Suppressor macrophage (primary cell): Measurements from ENCODE around the gene TESPA1.
"Not testable (repeated sequence)": the region's sequence is repeated elsewhere in the genome, so short reads cannot be mapped to it uniquely, and the experiment has no call there.

Experiments used
- DNase-seq, 4 experiments: peaks; one replicate each; pipeline ENCODE4 v3.0.0-alpha.2; 2020 to 2022

The TESPA1 gene

DNA sequence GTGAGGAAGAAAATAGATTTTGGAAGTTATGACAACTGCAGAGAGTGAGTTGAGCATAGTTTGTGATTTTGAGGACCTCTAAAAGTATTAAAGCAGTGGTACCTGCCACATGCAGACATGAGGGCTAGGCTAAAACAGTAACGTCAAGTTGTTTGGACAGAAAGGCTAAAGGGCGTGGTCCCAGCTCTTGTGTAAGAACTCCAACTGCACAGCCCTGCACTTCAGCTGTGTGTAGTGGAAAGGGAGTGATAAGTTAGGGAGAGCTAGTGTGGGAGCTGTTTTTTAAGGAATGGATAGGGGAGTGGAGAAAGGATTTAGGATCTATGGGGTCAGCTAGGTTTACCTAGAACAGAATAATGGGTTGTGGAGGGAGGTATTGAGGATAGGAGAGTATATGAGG, 39.5 kb downstream of the TESPA1 start:
- DNase-seq: no peak

DNA sequence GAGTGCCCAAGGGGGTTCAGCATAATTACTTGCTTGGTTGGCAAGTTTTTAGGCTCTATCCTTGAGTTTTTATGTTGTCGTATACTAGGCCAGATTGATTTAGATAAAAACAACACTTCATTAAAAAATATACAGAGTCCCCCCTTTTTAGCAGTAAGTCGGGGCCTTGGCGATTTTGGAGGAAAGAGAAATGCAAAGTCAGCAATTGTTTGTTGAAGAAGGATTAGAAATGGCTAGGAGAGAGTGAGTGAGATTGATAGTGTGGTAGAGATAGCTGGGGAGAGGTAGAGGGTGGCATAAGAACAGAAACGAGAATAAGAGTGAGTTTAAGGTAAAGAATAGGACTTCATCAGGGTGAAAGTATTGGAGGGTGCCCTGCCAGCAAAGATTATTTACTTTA, 41.3 kb downstream of the TESPA1 start:
- DNase-seq: not testable (repeated sequence)

DNA sequence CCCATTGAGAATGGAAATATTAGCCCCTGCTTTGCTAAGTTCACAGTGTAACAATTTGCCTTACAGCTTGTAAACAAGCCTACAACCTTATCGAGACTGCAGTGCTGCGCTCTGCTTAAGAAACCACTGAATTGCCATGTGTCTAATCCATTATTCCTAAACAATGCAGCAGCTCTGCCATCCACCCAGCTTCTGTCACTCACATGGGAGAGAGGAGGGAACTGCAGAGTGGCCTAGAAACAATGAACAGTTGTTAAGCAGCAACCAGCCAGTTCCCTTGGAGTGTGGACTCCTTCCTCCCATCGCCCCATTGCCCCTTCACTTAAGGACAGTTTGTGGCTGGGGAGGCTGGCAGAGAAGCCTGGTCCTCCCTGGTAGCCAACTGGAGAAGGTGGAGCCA, 42.9 kb downstream of the TESPA1 start:
- DNase-seq: no peak

- no peak for DNase-seq
Observed at GRCh38 chr12:54940727-54941315, 43.7 kb downstream of the TESPA1 start.

GRCh38 chr12:54937929-54938328, 46.6 kb downstream of the TESPA1 start:
- DNase-seq: no peak

DNA sequence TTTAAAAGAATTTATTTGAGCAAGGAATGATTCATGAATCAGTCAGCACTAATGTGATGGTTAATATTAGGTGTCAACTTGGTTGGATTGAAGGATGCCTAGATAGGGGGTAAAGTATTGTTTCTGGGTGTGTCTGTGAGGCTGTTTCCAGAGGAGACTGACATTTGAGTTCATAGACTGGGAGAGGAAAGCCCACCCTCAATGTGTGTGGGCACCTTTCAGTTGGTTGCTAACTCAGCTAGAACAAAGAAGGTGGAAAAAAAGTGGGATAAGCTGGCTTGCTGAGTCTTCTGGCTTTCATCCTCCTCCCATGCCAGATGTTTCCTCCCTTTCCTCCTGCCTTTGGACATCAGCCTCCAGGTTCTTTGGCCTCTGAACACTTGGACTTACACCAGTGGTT, 47.2 kb downstream of the TESPA1 start:
- no peak for DNase-seq

- DNase-seq: no peak
Observed at GRCh38 chr12:54936736-54937135, 47.8 kb downstream of the TESPA1 start.

DNA sequence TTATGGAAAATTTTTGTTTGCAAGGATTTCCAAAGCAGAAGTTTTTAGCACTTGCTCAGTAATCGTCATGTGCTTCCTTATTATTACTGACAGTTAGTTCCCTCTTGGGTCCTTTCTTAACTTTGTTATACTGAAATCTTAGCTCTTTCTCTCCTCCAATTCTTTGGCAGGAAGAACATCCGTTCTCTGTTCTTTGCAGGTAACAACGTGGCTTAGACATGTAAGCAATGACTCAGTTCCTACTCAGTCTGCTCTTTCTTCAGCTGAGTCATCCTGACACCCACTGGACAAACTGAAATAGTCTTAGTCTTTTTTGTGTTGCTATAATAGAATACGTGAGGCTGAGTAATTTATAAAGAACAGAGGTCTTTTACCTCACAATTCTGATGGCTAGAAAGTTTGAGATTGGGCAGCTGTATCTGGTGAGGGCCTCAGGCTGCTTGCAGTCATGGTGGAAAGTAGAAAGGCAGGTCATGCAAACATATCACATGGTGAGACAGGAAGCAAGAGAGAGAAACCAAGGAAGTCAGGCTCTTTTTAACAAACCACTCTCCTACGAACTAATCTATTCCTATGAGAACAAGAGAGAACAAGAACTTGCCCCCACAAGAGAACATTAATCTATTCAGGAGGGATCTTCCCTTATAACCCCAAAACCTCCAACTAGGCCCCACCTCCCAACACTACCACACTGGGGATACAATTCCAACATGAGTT, 49.2 kb downstream of the TESPA1 start:
- peak; percentile 57 to 88 (median 71) for DNase-seq

GRCh38 chr12:54934419-54934818, 50.1 kb downstream of the TESPA1 start:
- no peak for DNase-seq

- peak in 3 of 4 experiments; percentile 7 to 51 (median 38) for DNase-seq
Observed at GRCh38 chr12:54933376-54933775, 51.2 kb downstream of the TESPA1 start.

DNA sequence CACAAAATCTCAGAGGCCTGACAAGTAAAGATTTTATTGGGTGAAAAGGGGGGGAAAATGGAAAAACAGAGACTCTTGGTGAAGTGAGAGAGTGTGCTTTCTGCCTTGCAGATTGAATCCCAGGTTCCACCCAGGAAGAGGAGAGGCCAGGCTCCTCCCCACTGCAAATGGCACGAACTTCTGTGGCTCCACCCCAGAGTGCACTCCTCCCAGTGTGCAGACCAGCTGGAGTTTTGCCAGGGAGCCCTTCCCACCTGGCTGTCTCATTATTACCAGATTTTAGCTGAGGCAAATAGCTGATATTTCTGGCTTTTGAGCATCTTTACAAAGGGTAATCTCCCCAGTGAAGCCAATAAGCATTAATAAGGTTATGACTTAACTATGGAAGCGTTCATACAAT, 51.9 kb downstream of the TESPA1 start:
- DNase-seq: no peak

GRCh38 chr12:54932038-54932437, 52.5 kb downstream of the TESPA1 start:
- no peak for DNase-seq

GRCh38 chr12:54929998-54930397, 54.6 kb downstream of the TESPA1 start:
- DNase-seq: no peak

- DNase-seq: no peak
Observed at GRCh38 chr12:54926246-54926645, 58.3 kb downstream of the TESPA1 start.

- no peak for DNase-seq
Observed at GRCh38 chr12:54924972-54925707, 59.4 kb downstream of the TESPA1 start.

DNA sequence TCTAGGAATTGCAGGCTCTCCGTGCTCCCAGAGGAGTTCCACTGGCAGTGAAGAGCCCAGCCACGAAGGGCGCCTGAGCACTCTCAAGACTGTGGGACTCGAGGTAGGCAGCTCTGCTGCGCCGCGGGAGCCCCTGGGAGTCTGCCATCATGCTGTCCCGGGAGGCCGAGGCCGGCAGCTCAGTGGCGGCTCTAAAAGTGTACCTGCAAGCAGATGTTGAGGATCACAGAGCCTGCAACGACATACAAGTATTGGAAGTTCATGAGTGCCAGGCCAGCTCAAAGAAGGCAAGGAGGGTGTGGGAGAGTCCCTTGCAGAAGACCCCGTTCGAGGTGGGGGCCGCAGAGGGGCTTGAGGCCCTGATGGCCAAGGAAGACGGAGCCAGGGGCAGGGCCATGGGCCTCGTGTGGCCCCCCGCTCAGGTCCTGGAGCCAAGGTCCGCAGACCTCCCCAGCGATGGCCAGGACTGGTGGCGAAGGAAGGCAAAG, 67.5 kb downstream of the TESPA1 start:
- DNase-seq: no peak
